Measurements from ENCODE around the gene LAMA5. TPM values are rescaled to one million over a fixed set of nuclear protein-coding genes. Genes with fewer than 3 reads are reported as not detected.

LAMA5 gene
- total and polyA plus RNA-seq, 2 donors: 40.4 to 162 TPM

DNA sequence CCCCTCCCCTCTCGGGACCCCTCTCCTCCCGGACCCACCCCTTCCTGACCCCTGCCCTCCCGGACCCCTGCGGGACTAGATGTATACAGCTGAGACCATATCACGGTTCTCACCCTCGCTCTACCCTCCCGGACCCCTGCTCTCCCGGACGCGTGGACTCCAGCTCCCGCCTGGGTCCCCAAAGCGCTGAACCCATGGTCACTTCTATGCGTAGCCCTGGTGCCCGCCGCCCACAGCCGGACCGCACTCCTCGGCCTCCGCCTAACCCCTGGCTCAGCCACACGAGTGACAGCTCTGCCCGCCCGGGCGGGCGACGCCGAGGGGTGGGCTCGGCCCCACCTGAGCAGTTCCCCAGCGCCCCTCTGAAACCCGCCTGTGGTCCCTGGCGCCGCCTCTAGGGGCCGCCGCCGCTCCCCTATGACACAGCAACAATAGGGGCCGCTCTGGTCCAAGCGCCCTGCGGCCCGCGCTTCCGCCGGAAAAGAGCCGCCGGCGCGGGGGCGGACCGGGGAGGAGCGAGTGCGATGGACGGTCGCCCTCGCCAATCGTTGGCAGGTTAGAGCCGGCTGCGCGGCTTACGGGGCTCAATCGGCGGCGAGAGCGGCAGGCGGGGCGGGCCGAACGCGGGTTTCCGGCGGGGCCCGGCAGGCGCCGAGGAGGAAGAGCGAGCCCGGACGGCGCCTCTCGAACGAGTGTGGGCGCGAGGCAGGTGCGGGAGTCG lies 64.6 kb downstream of the LAMA5 start, which contains the start of gene ADRM1:
ADRM1 (plus strand) TSS at position 657 of the 721 bp plus-strand sequence. CDS start 572 bp downstream, outside the sequence.
- under 1% methylated on average over 81 of the region's 81 CpGs for WGBS

DNA sequence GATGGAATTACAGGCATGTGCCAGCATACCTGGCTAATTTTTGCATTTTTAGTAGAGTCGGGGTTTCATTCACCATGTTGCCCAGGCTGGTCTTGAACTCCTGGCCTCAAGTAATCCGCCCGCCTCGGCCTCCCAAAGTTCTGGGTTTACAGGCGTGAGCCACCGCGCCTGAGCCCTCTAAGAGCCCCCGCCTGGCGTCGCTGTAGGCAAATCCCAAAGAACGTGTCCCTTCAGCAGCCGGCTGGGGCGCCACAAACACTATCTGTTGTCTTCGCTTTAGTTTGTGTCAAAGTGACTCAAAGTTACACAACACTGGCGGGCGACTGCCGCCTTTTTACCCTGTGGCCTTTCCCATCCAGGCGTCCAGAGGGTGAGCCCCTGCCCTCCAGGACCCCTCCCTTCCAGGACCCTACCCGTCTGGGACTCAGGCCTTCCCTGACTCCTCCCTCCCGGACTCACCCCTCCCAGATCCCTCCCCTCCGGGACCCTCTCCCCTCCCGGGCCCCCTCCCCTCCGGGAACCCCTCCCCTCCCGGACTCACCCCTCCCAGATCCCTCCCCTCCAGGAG lies 65.3 kb downstream of the LAMA5 start:
- WGBS: 3% methylated on average over 24 of the region's 24 CpGs
- Histone ChIP-seq H3K27ac (ENCODE audit: low read depth) (peak overlapping the region; percentile 98), H3K36me3 (ENCODE audit: insufficient read depth) (peaks cover 5% of the 10 kb centered on the region), H3K4me3 (ENCODE audit: low read depth, low read length) (peak overlapping the region; percentile 53), H3K4me1 (ENCODE audit: insufficient read depth) (no peaks in the 10 kb centered on the region)
- peak; percentile 75 for DNase-seq (ENCODE audit: extremely low spot score)

More for the DNA sequence above, 64.6 kb downstream of the LAMA5 start, which contains the start of gene ADRM1:
- Histone ChIP-seq H3K36me3 (ENCODE audit: insufficient read depth) (peaks cover 5% of the 10 kb centered on the region), H3K4me1 (ENCODE audit: insufficient read depth) (no peaks in the 10 kb centered on the region), H3K4me3 (ENCODE audit: low read depth, low read length) (peak within 1 kb of the TSS; percentile 91), H3K27ac (ENCODE audit: low read depth) (peak within 1 kb of the TSS; percentile 98)
- DNase-seq (ENCODE audit: extremely low spot score): peak; percentile 80

DNA sequence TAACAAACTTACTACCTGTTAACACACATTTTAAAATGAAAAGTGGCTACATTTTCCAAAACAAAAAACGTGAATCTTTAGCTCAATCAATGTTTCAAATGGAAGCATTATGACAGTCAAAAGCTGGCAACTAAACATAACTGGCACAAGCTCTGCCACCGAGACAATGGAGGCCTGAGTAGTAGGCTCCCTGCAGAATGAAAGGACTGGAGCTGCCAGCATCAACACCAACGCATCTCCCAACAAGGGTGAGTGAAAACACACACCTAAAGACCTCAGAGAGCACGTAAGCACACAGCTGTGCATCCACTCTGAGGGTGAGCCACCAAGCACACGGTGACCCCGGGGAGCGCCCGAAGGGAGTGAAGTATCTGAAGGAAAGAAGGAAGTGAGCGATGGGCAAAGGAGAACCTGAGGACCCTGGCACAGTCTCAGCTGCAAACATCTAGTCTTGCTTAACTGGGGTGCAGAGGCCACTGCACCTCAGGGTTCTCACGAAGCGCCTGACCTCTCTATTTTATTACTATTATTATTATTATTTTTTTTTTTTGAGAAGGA lies 65.9 kb downstream of the LAMA5 start:
- Histone ChIP-seq H3K4me3 (ENCODE audit: low read depth, low read length) (no peak overlapping the region), H3K36me3 (ENCODE audit: insufficient read depth) (no peaks in the 10 kb centered on the region), H3K4me1 (ENCODE audit: insufficient read depth) (no peaks in the 10 kb centered on the region), H3K27ac (ENCODE audit: low read depth) (no peak overlapping the region)
- WGBS: 84% methylated on average over 11 of the region's 11 CpGs
- DNase-seq (ENCODE audit: extremely low spot score): no peak

DNA sequence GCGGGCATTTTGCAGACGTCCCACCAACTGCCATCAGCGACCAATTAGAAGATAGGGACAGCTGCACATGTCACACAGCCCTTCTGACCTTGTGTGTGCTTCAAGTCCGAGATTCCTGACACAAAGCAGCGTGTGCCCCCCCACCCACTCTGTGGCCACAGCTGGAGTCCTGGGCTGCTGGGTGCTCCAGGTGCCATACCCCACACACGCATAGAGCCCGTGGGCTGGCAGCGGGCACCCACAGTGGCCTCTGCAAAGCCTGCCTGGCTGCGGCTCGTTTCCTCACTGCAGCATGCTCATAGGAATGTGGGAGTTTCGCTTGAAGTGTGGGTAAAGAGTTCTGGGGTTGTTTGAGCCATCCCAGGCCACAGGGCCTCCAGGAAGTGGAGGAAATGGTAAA lies 66.8 kb downstream of the LAMA5 start:
- no peak overlapping the region for H3K27ac ChIP-seq (ENCODE audit: low read depth)
- no peak overlapping the region for H3K4me3 ChIP-seq (ENCODE audit: low read depth, low read length)
- WGBS: 79% methylated on average over 11 of the region's 11 CpGs
- no peaks in the 10 kb centered on the region for H3K4me1 ChIP-seq (ENCODE audit: insufficient read depth)
- no peak for DNase-seq (ENCODE audit: extremely low spot score)
- no peaks in the 10 kb centered on the region for H3K36me3 ChIP-seq (ENCODE audit: insufficient read depth)

DNA sequence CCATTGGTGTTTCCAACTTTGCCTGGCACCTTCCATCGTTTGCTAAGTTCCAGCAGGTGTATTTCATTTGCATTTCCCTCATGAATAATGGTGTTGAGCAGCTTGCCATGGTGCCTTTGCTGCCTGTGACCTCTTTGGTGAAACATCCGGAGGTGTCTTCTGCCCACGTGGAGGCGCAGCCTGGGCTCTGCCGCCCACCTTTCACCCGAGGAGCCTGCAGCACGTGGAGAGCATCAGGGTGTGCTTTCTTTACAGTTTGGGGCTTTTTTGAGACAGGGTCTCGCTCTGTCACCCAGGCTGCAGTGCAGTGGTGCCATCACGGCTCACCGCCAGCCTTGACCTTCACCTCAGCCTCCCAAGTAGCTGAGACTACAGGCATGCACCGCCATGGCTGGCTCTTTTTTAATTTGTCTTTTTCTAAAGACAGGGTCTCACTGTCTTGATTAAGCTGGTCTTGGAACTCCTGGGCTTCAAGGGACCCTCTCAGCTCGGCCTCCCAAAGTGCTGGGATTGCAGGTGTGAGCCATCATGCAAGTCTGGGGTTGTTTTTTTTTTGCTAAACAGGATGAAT lies 67.4 kb downstream of the LAMA5 start:
- 81% methylated on average over 12 of the region's 12 CpGs for WGBS
- no peak overlapping the region for H3K27ac ChIP-seq (ENCODE audit: low read depth)
- DNase-seq (ENCODE audit: extremely low spot score): no peak

DNA sequence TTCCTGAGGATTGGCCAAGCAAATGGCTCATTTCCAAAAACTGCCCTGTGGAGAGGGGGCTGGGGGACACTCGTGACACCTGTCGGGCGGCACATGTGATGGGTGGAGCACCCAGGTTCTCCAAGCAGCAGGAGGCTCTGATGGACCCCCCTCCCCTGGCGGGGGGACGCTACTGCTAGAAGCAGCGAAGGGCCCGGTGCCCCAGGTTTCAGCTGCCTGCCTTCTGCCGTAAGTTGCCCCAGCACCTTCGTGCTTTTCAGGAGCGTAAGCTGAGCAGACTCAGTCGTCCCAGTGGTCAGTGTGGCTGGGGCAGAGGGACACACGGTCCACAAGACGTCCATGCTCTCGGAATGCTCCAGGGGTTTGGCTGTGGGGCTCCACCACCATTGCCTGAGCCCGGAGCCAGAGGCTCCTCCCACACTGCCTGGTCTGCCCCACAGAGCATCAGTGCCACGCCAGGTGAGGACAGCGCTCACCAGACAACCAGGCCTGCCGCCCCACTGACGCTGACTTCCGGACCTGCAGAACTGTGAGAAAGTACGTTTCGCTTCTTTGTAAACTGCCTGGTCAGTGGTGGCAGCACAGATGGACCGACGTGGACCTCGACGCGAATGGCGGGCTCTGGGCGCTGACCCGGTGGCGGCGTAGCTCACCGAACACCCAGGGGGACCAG lies 68.4 kb downstream of the LAMA5 start:
- WGBS: 91% methylated on average over 33 of the region's 33 CpGs
- no peaks in the 10 kb centered on the region for H3K4me1 ChIP-seq (ENCODE audit: insufficient read depth)
- H3K36me3 ChIP-seq (ENCODE audit: insufficient read depth): no peaks in the 10 kb centered on the region
- H3K4me3 ChIP-seq (ENCODE audit: low read depth, low read length): no peak overlapping the region
- no peak overlapping the region for H3K27ac ChIP-seq (ENCODE audit: low read depth)
- DNase-seq (ENCODE audit: extremely low spot score): no peak

More for the DNA sequence above, 67.4 kb downstream of the LAMA5 start:
- H3K4me3 ChIP-seq (ENCODE audit: low read depth, low read length): no peak overlapping the region
- no peaks in the 10 kb centered on the region for H3K4me1 ChIP-seq (ENCODE audit: insufficient read depth)
- no peaks in the 10 kb centered on the region for H3K36me3 ChIP-seq (ENCODE audit: insufficient read depth)

DNA sequence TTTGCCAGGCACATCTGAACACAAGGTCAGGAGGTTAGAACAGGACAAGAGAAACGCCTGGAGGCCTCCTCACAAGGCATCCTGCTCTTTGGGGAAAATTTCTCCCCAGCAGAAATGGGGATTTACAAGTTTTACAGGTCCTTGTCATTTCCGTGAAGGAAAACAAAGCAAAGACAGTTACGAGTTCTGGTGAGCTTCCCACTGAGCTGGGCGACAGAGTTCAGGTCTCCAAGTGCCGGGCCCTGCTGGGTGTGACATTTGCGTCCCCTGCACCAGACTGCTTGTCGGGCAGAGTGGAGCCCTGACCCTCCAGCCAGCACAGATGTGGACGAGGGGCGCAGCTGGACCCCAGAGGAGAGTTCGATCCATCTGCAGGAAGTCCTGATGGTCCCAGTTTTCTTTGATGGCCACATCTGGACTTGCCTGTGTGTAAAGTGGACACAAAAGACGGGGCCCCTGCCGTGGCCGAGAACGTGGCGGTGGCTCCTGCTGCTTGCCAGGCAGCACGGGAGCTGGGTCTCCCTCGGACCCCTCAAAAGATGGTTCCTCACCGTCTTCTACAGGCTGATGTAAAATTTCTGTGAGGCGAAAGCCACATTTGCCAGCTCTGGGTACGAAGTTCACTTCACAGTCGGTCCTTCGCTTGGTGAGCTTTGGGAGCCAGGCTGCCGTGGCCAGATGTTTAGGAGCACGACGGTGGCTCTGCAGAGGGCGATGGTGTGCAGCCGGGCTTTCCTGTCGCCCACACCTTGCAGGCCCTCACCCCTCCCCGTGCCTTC lies 69.5 kb downstream of the LAMA5 start:
- Histone ChIP-seq H3K4me1 (ENCODE audit: insufficient read depth) (no peaks in the 10 kb centered on the region), H3K4me3 (ENCODE audit: low read depth, low read length) (no peak overlapping the region), H3K27ac (ENCODE audit: low read depth) (no peak overlapping the region), H3K36me3 (ENCODE audit: insufficient read depth) (no peaks in the 10 kb centered on the region)
- WGBS: 85% methylated on average over 29 of the region's 29 CpGs
- DNase-seq (ENCODE audit: extremely low spot score): no peak

DNA sequence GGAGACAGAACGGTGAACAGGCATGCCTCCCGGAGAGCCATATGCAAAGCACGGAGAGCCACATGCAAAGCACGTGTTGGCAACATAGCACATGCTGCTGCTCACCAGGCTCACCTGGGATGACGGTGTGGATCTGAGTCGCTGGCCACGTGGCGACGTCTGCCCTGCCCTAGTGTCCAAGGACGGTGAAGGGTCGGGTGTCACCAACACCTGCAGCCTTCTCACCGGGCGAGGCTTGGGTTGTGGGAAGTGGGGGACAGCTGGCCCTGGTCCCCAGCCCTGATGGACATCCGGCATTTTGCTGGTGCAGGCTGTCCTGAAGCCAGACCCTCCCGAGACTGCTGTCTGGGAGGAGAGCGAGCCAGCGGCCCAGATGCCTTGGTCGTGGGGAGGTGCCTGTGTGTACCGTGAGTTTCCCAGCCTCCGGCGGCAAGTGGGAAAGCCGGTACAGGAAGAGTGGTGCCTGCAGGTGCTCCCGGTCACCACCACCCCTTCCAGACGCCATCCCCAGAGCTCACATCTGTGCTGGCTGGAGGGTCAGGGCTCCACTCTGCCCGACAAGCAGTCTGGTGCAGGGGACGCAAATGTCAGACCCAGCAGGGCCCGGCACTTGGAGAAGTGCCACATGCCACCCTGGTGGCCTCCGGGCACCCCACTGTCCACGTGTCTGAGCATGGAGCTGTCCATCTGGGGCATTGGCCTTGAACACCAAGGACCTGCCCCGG lies 70.2 kb downstream of the LAMA5 start:
- H3K36me3 ChIP-seq (ENCODE audit: insufficient read depth): no peaks in the 10 kb centered on the region
- no peak for DNase-seq (ENCODE audit: extremely low spot score)
- 90% methylated on average over 30 of the region's 30 CpGs for WGBS

DNA sequence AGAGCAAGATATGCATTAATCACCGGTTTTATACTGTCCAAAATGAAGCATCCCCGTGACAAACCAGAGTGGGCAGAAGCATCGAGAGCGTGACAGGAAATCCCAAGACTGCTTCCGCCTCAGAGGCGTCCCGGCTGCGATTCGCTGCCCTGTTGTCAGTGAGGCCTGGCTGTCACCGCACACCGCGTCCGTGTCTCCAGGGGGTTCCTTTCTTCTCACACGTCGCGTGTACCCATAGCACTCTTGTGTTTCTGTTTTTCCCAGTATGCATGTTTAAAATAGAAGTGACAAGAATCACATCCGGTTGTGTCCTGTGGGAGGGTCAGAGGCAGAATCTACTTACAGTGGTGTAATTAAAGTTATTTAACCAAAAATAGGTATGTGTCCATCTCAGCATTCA lies 72.6 kb downstream of the LAMA5 start:
- WGBS: 86% methylated on average over 17 of the region's 17 CpGs
- H3K27ac ChIP-seq (ENCODE audit: low read depth): no peak overlapping the region
- no peak for DNase-seq (ENCODE audit: extremely low spot score)
- H3K4me3 ChIP-seq (ENCODE audit: low read depth, low read length): no peak overlapping the region
- no peaks in the 10 kb centered on the region for H3K36me3 ChIP-seq (ENCODE audit: insufficient read depth)
- H3K4me1 ChIP-seq (ENCODE audit: insufficient read depth): no peaks in the 10 kb centered on the region

More for the DNA sequence above, 70.2 kb downstream of the LAMA5 start:
- Histone ChIP-seq H3K27ac (ENCODE audit: low read depth) (no peak overlapping the region), H3K4me3 (ENCODE audit: low read depth, low read length) (no peak overlapping the region), H3K4me1 (ENCODE audit: insufficient read depth) (no peaks in the 10 kb centered on the region)

DNA sequence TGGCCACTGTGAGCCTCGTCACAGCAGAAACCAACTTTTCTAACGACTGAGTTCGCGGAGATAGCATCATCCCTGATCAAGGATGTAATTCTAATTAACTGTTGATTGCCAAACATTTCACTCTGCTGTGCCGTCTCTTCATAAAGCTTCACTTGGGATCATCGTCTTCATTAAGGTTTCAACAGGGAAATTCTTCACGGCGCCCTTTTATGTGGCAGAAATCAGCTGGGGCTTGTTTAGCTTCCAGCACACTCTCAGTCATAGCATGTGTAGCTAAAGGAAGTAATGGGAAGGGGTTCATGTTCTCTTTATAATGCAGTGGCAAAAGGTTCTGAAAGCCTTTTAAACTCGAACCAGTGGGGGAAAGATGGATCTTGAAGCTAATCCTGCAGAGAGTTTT lies 73.2 kb downstream of the LAMA5 start:
- DNase-seq (ENCODE audit: extremely low spot score): no peak
- no peaks in the 10 kb centered on the region for H3K36me3 ChIP-seq (ENCODE audit: insufficient read depth)
- 78% methylated on average over 9 of the region's 9 CpGs for WGBS
- H3K27ac ChIP-seq (ENCODE audit: low read depth): no peak overlapping the region
- no peak overlapping the region for H3K4me3 ChIP-seq (ENCODE audit: low read depth, low read length)
- no peaks in the 10 kb centered on the region for H3K4me1 ChIP-seq (ENCODE audit: insufficient read depth)

DNA sequence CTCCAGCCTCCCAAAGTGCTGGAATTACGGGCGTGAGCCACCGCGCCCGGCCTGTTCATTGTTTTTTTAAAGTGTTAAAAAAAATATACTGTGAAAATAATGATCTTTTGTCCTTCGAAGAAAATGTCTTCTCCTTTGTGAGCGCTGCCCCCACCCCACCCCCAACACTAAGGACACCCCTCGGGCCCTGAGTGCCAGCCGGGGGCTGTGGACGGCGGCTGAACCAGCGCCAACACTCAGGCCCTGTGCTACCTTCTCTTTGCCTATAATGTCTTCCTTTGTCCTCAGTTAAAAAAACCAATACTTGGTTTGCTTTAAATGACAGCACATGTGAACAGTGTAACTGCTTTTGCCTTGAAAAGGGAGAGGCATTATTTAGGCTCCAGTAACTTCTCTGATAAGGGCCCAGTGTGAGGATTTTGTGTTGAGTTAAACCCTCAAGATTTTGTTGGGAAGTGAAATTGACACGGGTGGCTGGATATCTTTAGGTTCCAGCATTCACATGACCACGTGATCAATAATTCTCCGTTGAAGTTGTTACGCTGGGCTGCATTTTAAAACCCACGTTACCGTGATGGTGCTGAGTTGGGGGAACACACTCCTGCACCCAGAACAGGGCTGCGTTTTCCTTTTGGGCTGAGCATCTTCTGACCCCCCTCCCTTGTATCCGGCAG lies 73.9 kb downstream of the LAMA5 start:
- DNase-seq (ENCODE audit: extremely low spot score): no peak
- Histone ChIP-seq H3K4me3 (ENCODE audit: low read depth, low read length) (no peak overlapping the region), H3K27ac (ENCODE audit: low read depth) (no peak overlapping the region), H3K4me1 (ENCODE audit: insufficient read depth) (no peaks in the 10 kb centered on the region), H3K36me3 (ENCODE audit: insufficient read depth) (no peaks in the 10 kb centered on the region)
- 90% methylated on average over 20 of the region's 20 CpGs for WGBS

DNA sequence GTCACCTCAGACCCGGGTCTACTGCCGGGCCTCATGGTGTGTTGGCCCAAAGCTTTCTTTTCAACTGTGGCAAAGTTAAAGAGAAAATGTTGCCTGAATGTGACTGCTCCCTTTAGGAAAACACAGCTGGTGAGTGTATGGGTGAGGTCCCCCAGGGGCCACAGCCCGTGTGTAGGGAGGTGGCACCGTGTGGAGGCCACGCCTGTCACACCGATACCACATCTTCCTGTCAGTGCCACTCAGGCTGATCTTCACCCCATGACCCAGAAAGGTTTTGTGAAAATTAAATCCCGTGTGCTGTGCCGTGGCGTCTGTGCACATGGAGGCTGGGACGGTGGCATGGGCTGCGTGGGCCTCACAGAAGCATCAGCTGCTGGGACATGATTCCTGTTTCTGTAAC lies 75.0 kb downstream of the LAMA5 start:
- no peak for DNase-seq (ENCODE audit: extremely low spot score)
- Histone ChIP-seq H3K27ac (ENCODE audit: low read depth) (no peak overlapping the region), H3K36me3 (ENCODE audit: insufficient read depth) (no peaks in the 10 kb centered on the region), H3K4me1 (ENCODE audit: insufficient read depth) (no peaks in the 10 kb centered on the region), H3K4me3 (ENCODE audit: low read depth, low read length) (no peak overlapping the region)
- 91% methylated on average over 11 of the region's 11 CpGs for WGBS

Measured in urinary bladder (tissue), 4 donors.